HG02798 (cell line): ENCODE measurements around the gene EML6.
"Not testable (repeated sequence)": the region's sequence is repeated elsewhere in the genome, so short reads cannot be mapped to it uniquely, and the experiment has no call there.

Source experiments
- ATAC-seq: cut with Tn5 transposase; IDR thresholded peaks from one replicate; pipeline ENCODE4 v1.9.1; 2021; ENCODE audit warnings: mild to moderate bottlenecking; ENCODE audit not compliant: unreplicated experiment, poor library complexity

The EML6 gene

DNA sequence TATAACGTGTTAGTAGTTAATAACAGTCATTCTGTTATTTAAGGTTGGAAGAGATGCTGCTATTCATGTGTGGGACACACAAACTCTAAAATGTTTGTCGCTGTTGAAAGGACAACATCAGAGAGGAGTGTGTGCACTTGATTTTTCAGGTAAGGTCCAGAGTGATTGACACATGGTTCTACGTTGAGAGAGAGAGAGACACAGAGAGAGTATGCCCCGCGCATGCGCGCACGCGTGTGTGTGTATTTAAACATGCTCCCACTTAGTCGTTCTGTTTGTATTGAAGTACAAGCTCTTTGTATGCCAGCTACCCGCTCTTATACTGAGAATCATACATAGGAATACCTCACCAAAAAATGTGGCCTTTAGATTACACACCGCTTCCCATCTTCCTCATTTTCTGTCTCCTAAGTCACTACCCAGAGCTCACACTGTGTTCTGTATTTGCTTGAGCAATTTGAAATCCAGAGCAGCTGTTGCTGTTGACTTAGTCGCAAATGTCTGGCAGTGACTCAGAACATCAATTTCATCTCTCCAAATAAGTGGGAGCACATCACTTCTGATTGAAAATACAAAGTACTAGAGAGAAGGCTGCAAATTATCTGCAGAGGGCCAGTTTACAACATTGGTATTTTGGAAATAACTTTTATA is 148.1 kb downstream of the EML6 start:
- ATAC-seq = no peak

DNA sequence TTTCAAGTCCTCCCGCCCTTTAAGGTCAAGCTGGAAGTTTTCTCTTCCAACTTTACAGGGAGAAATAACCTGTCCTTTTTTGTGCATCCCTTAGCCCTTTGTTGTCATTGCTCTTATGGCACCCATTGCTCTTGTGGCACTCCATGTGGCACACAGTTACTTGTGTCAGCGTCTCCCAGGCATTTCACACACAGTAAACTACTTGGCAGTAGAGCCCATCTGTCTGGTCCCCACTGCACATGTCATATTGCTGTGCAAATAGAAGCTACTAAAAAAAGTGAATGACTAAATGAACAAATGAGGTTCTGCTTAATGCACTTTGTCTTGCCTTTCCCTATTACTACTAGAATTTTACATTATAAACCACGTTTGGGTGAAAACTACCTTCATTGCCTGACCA is 149.3 kb downstream of the EML6 start:
- ATAC-seq = no peak

DNA sequence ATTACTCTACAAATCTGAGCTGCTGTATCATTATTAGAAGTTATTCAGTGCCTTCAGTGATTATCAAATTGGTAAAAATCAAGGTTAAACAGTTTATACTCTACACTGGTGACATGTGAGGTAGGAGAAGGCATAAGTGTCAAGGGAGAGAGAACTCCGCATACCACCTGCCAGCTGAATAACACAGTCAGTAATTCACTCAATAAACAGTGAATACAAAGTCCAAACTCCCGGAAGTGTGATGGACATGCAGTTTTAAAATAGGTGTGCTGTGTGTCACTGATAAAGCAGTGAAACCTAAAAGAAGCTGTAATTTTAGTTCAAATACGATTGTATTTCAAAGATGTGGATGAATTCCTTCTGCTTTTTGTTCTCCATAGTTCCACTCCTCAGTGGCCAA is 149.8 kb downstream of the EML6 start:
- ATAC-seq = not testable (repeated sequence)

DNA sequence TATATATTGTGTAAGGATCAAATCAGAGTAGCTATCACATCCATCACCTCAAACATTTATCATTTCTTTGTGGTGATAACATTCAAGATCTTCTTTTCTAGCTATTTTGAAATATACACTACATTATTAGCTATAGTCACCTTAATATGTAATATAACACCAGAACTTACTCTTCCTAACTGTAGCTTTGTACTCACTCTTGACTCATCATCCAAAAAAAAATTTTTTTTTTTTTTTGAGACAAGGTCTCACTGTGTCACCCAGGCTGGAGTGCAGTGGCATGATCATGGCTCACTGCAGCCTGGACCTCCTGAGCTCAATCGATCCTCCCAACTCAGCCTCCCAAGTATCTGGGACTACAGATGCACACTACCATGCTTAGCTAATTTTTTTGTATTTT is 153.3 kb downstream of the EML6 start:
- no peak for ATAC-seq

DNA sequence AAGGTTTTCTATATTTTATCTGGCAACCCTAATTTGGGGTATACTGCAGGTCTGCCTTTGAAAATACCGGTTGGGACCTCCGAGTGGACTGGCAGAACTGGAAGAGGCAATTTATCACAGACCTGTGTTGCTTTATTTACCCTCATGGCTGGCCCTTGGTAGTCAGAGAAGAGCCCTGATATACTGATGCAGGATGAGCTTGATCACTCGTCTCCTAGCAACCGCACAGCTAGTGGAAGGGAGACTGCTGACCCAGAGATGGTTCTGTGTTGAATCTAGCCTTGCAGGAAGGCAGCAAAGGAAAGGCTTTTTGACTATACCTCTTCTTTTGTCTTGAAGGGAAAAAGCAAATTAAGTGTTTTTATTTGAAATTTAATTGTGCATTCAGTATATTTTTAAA is 154.7 kb downstream of the EML6 start:
- no peak for ATAC-seq

DNA sequence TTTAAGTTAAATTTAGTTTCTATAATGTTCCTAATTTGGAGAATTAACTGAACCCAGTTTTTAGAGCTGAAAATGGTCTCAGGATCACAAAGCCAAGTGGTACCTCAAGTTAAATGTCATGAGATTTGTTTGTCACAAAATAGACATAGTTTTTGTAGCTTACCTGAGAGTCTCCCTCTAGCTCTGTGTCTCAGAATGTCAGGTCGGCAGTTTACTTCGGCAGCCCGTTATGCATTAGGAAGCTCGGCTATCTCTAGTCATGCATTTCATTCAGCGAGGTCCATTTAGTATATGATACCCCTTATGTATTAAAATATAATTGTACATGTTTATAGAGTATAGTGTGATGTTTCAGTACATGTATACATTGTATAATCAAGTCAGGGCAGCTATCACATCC is 155.6 kb downstream of the EML6 start:
- no peak for ATAC-seq

DNA sequence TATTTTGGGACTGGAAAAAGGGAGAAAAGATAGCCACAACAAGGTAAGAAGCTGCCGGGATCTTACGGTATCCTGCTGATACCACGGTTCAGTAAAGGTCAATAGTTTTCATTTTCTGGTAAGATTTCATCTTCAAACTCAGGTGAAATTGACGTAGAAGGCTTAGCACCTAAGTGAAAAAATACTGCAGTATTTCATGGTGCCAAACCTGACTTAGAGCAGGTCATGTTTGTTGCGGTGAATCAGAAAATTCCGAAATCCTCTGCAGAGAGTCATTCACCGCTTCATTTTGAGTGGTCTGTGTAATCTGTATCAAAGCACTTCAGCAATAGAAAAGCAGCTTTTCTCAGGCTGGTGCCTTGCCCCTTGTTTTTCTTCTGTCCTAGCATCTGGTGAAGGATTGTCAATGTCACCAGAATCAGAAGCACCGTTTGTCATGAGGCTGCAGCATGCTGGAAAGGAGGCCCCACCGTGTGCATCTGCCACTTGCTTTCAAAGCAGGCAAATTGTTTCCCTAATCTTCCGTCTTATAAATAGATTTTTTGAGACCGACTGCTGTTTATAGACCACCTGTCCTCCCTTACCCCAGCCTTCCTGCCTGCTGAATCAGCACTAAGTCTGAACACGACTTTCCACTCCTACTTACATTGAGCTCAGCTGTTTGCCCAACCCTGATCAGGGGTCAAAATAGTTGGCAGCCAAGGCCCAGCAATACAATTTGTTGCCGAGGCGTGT is 156.3 kb downstream of the EML6 start:
- no peak for ATAC-seq

DNA sequence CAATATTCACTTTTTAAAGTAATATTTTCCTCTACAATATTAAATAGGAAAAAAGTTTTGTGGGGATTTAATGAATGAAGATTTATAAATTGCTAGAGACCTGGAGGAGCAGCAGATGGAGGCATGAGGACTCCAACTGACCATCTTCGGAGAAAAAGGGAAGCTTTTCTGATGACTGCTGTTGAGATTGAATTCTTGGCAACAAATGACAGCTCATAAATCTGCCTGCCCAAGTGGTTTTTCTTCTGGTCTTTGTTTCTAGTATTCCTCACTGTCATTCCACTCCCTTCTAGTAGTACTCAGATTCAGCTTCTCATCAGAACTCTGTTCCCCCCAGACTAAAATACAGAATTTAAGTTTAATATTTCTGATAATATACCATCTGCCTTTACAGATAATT is 157.0 kb downstream of the EML6 start:
- ATAC-seq = no peak

DNA sequence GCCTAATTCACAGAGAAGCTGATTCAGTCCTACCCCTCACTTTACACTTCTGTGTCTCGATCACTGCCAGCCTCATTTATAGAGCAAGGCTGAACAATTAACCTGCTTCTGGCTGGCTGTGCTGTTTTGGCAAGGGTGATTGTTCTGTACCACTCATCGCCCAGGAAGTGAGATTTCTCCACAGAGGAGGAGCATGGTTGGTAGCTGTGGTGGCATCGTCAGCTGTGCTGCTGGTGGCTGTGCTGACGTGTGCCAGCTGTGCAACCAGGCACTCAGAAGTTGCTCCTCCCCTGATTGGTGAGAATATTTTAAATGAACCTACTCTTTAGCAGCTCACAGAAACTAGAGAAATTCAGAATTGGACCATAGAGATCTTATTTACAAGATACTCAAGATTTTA is 158.3 kb downstream of the EML6 start:
- ATAC-seq = no peak

DNA sequence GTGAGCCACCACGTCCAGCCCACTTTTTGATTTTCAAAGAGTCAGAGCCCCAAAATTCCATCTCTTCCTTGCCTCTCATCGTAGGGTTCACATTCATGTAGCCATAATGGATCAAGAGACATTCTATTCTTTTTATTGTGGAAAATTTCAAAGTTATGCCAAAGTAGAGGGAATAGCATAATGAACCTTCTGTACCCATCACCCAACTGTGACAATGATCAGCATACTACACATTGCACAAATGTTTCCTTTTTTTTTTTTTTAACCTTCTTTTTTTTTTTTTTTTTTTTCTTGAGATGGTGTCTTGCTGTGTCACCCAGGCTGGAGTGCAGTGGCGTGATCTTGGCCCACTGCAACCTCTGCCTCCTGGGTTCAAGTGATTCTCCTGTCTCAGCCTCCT is 162.4 kb downstream of the EML6 start:
- no peak for ATAC-seq

DNA sequence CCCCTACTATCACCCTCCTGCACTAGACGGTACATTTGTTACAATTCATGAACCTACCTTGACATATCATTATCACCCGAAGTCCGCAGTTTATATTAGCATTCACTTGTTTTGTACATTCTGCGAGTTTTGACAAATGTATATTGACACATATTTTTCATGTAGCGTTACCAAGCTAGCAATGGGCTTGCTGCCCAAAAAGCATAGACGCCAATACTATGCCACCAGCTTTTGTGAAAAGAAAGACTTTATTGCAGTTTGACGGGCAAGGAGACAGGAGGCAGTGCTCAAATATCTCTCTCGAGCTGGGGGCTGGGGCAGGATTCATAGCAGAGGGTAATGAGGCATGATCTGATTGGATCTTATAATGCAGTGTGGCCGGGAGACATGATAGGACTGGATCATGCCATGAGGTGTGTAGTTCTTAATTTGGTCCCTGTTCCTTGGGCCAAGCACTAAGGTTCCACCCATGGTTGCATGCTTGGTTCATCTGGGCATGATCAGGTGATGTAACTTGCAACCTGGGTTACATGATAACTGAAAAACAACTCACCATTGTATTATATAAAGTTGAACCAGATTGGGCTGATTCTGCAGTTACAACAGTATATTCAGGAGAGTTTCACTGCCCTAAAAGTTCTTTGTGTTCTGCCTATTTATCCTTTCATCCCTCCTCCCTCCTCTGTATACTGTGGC is 164.5 kb downstream of the EML6 start:
- no peak for ATAC-seq

DNA sequence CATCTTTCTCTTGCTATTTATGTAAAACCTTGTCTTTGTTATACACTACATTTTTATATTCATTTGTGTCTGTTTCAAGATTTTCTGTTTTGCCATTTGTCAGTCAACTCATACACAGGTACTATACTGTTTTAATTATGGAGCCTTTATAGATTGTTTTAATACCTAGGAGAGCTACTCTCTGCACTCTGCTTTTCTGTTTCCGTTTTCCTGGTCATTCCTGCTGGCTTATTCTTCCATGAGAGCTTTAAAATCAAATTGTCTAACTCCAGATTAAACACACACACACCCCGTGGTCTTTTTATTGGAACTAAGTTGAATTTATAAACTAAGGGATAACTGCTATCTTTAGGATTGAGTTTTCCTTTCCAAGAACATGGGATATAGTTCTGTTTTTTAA is 165.6 kb downstream of the EML6 start:
- no peak for ATAC-seq

DNA sequence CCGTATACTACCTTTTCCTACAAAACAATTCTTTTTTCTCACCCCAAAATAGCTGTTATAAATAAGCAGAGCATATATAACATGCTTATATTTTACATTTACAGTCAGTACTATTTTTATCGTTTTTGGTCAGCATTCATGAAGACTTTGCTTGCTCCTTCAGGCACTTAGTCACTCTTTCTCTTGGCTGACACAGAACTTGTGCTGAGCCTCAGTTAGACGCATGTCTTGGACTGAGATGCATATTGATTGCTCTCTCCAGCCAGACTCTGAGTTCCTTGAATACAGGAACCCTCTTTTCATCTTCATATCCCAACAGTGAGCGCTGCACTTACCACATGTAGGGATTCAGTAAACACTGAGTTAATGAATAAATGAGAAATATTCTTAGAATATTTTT is 168.4 kb downstream of the EML6 start:
- ATAC-seq = no peak

DNA sequence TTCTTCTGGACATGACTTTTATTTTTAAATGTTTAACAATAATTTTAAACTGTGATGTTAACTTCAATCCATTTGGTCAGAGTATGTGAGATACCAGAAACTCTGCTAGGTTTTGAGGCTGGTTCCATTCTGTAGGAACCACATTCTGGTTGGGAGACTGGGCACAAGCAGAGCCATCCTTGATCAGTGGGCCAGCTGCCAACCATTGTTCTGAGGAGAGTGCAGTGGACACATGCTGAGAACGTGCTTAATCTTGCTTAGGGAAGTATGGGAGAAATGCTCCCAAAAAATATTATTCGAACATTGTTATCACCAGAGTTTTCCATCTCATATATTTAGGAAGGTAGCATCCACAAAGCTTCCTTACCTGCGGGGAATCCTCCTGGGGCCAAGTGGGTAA is 171.0 kb downstream of the EML6 start:
- ATAC-seq = no peak

DNA sequence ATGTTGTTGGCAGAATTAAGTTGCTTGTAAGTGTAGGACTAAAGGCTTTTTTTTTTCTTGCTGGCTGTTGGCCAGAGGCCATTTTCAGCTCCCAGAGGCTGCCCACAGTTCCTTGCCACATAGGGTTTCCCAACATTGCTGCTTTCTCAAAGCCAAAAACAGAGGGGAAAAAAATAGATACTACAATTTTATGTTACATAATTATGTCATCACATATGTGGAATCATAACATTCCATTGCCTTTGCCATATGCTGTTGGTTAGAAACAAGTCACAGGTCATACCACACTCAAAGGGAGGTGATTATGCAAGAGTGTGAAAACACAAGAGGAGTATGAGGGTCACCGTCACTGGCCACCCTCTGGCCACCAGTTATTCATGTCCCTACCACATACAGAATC is 172.3 kb downstream of the EML6 start:
- ATAC-seq = no peak

DNA sequence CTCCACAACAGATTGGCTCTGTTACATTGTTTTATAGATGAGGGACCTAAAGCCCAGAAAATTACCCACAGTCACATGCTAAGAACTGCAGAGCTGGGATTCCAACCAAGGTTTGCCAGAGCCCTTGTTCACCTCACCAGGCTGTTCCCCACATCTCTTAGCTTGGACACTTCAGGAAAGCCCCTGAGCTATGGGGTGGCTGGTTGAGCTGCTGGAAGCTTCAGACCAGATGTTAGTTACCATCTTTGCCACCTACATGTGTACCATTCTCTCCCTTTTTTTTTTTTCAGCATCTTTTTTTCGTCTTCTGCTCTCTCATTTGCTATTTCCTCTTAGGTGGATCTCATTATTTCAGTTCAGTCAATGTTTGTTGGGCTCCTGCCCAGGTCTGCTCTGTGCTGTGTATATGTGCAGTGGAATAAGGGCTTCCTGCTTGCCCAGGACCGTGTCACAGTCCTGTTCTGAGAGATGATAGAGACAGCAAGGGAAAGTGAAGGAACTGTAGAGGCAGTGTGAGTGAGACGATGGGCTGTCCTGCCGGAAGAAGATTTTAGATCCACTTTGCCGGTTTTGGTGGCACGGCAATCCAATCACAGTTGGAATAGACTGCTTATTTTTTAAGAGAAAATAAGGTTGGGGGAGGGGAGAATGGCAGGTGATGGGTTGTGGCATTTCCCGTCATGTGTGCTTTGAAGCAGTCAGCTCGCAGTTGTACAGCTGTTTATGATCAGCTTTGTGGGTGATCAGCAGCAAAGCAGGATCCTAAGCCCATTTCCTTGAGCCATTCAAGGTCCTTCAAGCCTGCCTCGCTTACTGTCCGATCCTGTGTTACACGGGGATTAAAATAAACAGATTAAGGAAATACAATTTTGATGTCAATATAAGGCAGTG is 174.2 kb downstream of the EML6 start:
- no peak for ATAC-seq

DNA sequence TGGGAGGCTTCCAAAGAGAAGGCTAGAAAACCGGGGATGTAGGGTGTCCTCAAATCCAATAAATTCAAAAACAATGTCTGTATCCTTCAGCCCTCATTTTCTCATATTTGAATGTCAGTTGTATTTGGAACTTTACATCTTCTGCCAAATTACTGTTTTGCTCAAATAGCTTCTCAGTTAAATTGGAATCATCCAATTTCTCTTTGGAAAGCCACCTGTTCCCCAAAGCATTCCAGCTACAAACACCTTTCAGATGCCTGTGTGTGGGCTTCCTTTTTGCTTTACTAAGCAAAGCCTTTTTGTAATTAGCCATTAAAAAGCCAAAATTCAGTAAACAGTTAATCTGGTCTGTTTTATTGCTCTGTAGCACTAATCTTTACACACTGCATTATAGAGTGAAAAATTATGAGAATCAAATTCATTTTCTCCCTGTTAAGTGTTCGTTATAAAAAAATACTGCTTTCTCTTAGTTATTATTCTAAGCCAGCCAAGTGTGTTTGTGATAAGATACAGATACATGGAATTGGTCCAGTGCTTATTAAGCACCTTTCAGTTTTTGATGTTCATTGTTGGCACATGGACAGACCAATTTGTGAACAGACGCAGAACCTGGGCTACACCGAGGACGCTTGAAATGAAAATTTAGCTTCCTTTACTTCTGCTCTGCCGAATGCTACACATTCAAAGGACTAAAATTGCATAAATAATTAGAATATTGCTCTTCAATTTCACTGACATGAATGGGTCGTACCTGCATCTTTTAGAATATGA is 175.2 kb downstream of the EML6 start:
- ATAC-seq = no peak

DNA sequence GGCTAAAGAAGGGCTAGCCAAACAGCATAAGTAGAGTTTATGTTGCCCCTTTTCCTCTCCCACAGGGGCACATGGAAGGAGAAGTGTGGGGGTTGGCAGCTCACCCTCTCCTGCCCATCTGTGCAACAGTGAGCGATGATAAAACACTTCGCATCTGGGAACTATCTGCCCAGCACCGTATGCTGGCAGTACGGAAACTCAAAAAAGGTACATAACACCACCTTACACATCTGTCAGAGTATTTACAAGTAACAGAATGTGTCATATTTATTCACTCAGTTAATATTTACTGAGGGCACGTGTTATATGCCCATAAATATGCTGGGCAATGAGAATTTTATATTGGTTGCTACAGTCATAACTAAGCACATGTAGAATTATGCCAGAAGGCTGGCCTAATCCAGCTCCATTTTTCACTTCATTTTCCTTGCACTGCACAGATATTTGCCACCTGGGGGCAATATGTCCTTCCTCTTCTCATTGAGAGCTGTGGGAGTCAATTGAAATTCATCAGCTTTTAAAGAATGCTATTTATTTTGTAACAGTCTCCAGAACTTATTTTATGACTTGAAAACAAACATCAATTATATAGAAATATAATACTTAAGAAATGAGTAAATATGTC is 176.2 kb downstream of the EML6 start:
- no peak for ATAC-seq

DNA sequence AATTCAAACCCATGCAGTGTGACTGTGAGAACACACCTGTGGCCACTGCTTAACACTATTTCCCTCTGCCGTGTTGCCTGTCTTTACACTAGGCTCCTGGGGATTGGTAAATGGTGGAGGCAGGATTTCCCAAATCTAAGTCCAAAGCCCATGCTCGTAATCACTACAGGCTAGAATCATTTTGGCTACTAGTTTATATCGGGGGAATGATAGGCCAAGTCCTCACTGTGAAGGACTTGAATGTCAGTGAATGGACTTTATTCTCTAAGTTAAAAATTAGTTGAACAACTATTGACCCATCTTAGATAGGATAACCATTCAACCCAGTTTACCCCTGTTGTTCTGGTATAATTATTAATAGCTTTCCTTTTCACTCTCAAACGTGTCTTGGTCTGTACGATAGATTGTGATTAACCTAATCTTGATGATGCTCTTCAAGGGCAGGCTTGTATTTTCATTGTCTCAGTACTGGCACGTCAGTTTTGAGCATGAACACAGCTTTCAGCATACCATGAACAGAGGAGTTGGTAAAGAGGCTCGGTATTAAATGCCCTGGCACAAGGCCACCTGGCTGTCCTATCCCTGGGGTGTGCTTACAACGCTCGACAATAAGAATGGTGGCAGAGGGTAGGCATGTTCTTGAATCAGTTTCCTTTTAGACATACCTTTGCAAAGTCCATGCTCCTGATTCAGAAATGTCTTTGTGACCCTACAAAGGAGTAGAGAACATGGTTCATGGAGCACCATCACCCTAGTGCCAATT is 177.9 kb downstream of the EML6 start:
- no peak for ATAC-seq
